ENCODE measurements around the gene PTH2R. TPM values are rescaled to one million over a fixed set of nuclear protein-coding genes. Genes with fewer than 3 reads are reported as not detected.
"Not testable (repeated sequence)": the region's sequence is repeated elsewhere in the genome, so short reads cannot be mapped to it uniquely, and the experiment has no call there.

The PTH2R gene
- total RNA-seq, 6 experiments from 2014 or later = 0.07 to 0.19 (median 0.16) TPM; not detected in 3

- ATAC-seq (no peak), DNase-seq (no peak)
- 68% methylated on average over 3 of the region's 3 CpGs for WGBS (ENCODE audit: insufficient coverage, low coverage, low lambda C conversion rate, missing lambda C conversion rate)
- Histone ChIP-seq H3K27ac (no peak overlapping the region), H3K9me3 (peaks cover 0 to 6% (median 0%) of the 10 kb centered on the region in 4 donors), H3K4me3 (no peak overlapping the region), H3K4me1 (no peaks in the 10 kb centered on the region), H3K27me3 (no peaks in the 10 kb centered on the region), H3K36me3 (no peaks in the 10 kb centered on the region)
- TF ChIP-seq CTCF (IDR thresholded peaks at IDR 0.05) (no peak), POLR2A (IDR thresholded peaks at IDR 0.05) (no peak)
- intact Hi-C loops (cut with DNase I) = no loop called here
Observed at GRCh38 chr2:208389940-208390339, 16.7 kb upstream of the PTH2R start.

- ATAC-seq = no peak
- 65% methylated on average over 3 of the region's 3 CpGs for WGBS (ENCODE audit: insufficient coverage, low coverage, low lambda C conversion rate, missing lambda C conversion rate)
- no peaks in the 10 kb centered on the region for H3K36me3 ChIP-seq
- intact Hi-C loops (cut with DNase I) = no loop called here
- no peaks in the 10 kb centered on the region for H3K4me1 ChIP-seq
- H3K27me3 ChIP-seq = no peaks in the 10 kb centered on the region
- H3K27ac ChIP-seq = no peak overlapping the region
- no peak overlapping the region for H3K4me3 ChIP-seq
- no peak for TF ChIP-seq CTCF (IDR thresholded peaks at IDR 0.05)
- TF ChIP-seq POLR2A (IDR thresholded peaks at IDR 0.05) = no peak
- no peak for DNase-seq
- H3K9me3 ChIP-seq = peaks cover 0 to 6% (median 0%) of the 10 kb centered on the region in 4 donors
Observed at GRCh38 chr2:208392300-208392699, 14.3 kb upstream of the PTH2R start.

- H3K27ac ChIP-seq; H3K36me3 ChIP-seq; DNase-seq; intact Hi-C loops (cut with DNase I); H3K9me3 ChIP-seq; H3K4me1 ChIP-seq; H3K27me3 ChIP-seq; H3K4me3 ChIP-seq; ATAC-seq: not testable (repeated sequence)
- 77% methylated on average over 4 of the region's 4 CpGs for WGBS (ENCODE audit: insufficient coverage, low coverage, low lambda C conversion rate, missing lambda C conversion rate)
Observed at GRCh38 chr2:208396796-208397195, 9.8 kb upstream of the PTH2R start.

GRCh38 chr2:208399201-208399600 lies 7.4 kb upstream of the PTH2R start:
- H3K36me3 ChIP-seq = no peaks in the 10 kb centered on the region
- H3K4me1 ChIP-seq = no peaks in the 10 kb centered on the region
- ATAC-seq (no peak), DNase-seq (no peak)
- H3K27me3 ChIP-seq = no peaks in the 10 kb centered on the region
- TF ChIP-seq CTCF (IDR thresholded peaks at IDR 0.05) (no peak), POLR2A (IDR thresholded peaks at IDR 0.05) (no peak)
- intact Hi-C loops (cut with DNase I) = no loop called here
- peaks cover 0 to 6% (median 0%) of the 10 kb centered on the region in 4 donors for H3K9me3 ChIP-seq
- no peak overlapping the region for H3K4me3 ChIP-seq
- 67% methylated on average over 1 of the region's 1 CpG for WGBS (ENCODE audit: insufficient coverage, low coverage, low lambda C conversion rate, missing lambda C conversion rate)
- no peak overlapping the region for H3K27ac ChIP-seq

GRCh38 chr2:208407667-208408066 lies 1.1 kb downstream of the PTH2R start:
- Histone ChIP-seq H3K4me3 (no peak overlapping the region), H3K9me3 (no peaks in the 10 kb centered on the region), H3K4me1 (peaks cover 0 to 7% (median 0%) of the 10 kb centered on the region in 4 donors), H3K36me3 (no peaks in the 10 kb centered on the region), H3K27me3 (peaks cover 0 to 11% of the 10 kb centered on the region in 2 donors), H3K27ac (no peak overlapping the region)
- WGBS (ENCODE audit: insufficient coverage, low coverage, low lambda C conversion rate, missing lambda C conversion rate) = 22% methylated on average over 9 of the region's 9 CpGs
- DNase-seq (no peak), ATAC-seq (peak in 3 of 4 donors; percentile 35 to 46 (median 41))
- intact Hi-C loops (cut with DNase I) = no loop called here
- no peak for TF ChIP-seq POLR2A (IDR thresholded peaks at IDR 0.05)
- peak; percentile 15 to 26 (median 19) for TF ChIP-seq CTCF (IDR thresholded peaks at IDR 0.05)

Data from right lobe of liver (tissue), 6 donors.